Measurements from ENCODE around the gene RXFP4. TPM values are rescaled to one million over a fixed set of nuclear protein-coding genes. Genes with fewer than 3 reads are reported as not detected.

Gene RXFP4
- polyA plus RNA-seq, 5 donors, result 0.09 to 0.34 (median 0.22) TPM; not detected in 1

GRCh38 chr1:155960081-155960745 is 18.8 kb downstream of the RXFP4 start:
- DNase-seq, result no peak

DNA sequence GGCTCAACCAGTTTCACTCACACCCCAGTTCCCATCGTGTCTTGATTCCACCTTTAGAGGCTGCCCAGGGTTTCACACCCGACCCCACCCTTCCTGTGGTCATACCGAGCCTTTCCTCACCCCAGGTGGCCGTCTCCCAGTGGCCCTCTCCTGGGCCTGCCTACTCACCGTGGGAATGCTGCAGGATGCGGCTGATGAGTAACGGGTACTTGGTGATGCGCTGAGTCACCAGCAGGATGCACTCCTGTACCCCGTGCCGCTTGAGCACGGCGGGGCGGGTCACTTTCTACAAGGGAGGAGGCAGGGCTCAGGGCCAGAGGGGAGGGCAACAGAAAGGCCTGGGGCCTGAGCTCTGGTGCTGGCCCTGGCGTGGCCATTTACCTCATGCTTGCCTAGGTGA is 20.5 kb downstream of the RXFP4 start:
- no peak for DNase-seq

- DNase-seq, result no peak
These were observed 21.3 kb downstream of the RXFP4 start for GRCh38 chr1:155962599-155963211.

GRCh38 chr1:155964193-155964592 is 22.8 kb downstream of the RXFP4 start:
- DNase-seq, result no peak

- no peak for DNase-seq
These were observed 24.7 kb downstream of the RXFP4 start for GRCh38 chr1:155966135-155966534.

- DNase-seq, result no peak
These were observed 25.3 kb downstream of the RXFP4 start for GRCh38 chr1:155966750-155967149.

DNA sequence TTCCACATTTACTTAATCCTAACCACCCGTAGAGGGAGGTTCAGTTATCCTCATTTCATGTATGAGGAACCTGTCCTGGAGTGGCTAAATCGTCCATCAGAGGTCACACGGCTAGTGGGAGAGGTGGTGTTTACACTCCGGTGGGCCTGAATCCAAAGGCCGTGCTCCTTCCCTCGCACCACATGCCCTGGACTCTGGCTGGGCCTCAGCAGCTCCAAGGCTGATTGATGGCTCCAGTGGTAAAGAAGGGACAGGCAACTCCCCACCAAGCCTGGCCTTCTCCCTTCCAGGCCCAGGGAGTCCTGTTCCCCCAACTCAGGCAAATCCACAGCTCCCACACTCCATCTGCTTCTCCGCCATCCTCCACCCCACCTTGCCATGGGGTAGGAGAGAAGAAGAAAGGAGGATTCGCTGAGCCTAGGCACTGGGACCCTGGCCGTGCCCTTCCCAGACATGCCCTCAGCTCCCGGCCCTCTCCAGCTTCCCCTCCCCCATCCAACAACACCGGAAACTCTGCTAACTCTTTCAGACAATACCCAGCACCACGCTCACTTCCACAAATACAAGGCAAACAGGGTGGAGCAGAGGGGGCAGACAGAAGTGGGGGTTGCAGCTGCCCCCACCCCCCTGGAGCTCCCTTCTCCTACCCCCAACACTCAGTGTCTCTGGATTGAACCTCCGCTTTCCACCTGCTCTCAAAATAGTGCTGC is 26.1 kb downstream of the RXFP4 start:
- no peak for DNase-seq

DNA sequence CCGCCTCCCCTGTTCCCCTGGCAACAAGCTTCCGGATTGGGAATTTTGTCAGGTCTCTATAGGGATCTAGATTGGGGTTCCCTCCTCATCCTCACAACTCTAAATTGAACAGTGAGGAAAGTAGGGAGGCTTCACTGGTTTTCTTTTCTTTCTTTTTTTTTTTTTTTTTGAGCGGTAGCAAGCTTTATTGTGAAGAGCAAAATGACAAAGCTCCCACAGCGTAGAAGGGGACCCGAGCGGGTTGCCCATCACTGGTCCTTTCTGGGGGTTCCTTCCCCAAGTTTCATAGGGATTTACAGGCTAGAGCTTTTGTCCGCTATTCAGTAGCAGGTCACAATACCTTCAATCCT is 26.6 kb downstream of the RXFP4 start:
- no peak for DNase-seq

- peak; percentile 80 for DNase-seq
These were observed 27.2 kb downstream of the RXFP4 start for GRCh38 chr1:155968670-155969069.

DNA sequence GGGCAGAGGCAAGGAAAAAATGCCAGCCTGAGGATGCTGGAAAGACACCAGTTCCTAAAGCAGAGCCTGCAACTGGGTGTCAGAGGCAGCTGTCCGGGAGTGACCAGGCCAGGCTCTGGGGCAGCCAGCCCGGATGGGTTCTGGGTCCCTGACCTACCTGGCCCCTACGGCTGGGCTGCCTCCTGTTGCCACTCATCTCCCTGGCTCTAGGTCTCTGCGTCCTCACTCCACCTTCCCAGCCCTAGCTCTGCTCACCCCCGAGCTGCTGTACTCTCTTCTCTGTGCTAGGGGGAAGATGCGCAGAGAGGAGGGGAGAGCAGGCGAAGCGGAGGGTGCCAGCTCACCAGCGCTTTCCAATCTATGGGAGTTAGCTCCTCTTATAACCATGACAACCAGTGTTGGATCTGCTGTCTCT is 27.9 kb downstream of the RXFP4 start:
- no peak for DNase-seq

- no peak for DNase-seq
These were observed 29.2 kb downstream of the RXFP4 start for GRCh38 chr1:155970531-155971167.

GRCh38 chr1:155971910-155972809 is 30.7 kb downstream of the RXFP4 start:
- DNase-seq, result no peak

GRCh38 chr1:155973723-155974122 is 32.3 kb downstream of the RXFP4 start:
- no peak for DNase-seq

DNA sequence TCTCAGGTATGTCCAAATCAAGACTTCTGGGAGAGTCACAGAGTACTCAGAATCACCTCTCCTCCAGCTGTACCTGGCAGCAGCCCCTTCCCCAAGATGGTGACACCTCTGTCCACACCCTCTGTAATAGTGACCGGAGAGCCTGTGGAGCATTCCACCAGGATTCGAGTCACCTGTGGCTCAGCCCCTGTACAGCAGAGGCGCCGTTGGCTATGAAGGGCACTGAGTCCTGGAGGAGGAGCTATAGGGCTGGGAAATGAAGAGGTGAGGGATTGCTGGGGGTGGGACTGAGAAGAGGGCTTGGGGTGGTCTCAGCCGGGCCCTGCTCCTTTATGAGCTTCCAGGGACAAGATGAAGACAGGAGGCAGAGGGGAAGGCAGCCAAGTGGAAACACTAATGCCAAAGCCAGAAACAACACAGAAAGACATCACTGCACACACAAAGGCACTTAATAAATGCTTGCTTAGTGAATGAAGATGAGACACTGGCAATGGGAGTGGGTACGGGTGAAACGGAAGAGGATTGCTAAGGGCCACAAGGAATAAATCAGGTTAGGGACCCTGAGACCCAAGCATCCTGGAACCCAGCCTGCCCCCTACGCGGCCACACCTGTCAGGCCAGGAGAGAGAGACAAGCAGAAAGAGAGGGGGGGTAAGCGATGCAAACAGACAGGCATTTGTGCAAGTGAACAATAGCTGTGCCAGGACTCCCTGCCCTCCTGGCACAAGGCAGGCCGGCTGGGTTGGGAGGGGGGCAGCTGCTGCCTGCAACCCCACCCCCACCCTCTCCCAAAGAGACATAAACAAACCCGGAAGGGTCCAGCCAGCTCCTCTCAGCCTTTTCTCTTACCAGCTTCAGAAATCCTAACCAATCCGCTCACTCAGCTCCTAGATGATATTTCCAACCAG is 33.0 kb downstream of the RXFP4 start:
- DNase-seq, result no peak

DNA sequence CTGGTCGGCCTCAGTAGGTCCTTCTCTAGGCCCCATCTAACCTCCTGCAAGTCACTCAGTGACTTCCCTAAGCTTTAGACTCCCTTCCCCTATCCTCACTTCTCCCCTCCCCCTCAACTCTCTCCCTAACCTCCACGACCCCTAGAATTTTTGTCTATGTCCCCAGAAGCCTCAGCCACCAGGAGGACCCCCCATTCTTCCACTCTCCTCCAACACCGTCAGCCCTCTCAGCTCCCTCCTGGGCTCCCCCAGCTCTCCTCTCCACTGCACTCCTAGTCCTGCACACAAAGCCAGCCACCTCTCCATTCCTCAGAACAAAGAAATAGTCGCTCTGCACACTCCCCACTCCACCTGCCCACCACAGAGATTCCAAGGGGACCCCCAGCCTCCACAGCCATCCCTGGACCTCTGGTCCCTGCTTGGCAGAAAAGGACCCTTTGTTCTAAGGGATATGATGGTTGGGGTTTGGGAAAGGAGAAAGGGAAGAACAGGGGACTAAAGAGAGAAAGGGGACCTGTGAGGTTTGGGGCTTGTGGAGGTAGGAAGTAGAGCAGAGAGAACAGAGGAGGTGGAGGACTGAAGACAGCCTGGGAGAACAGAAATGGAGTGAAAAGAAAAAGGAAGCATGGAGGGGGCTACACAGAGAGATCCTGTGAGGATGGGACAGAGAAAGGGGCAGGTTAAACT is 34.1 kb downstream of the RXFP4 start:
- no peak for DNase-seq

DNA sequence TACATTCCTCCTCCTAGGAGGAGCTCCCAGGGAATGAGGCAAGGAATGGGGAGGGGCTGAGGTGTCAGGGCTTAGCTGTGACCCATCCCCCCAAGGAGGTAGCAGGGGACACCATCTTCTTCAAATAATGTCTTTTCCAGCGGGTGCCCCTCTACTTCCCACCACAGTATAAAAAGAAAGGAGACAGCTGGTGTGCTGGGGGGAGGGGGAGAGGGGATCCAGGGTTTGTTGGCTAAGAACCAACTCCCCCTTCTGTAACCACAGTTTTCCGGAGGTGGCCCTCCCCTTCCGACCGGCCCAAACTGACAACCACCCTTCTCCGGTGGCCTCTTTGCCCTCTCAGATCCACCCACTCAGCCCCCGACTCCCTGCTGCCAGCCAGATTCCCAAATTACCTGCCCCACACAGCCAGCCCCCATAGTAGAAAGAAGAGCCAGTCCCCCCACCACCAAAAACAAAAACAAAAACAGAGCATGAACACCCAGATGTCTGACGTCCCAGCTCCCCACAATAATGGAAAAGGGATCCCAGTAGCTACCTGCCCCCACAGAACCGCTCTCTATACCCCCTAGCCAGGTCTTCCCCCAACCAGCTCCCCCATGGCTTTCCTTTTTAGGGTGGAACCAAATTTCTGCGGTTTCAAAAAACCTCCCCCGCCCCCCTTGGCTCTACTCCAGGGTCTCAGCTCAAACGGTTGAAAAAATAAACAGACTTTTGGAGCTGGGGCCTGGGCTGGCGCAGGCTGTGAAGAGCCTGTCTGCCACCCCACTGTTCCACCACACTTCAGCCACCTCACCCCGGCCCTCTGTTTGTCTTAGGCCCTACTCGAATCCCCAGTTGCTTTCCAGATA is 34.8 kb downstream of the RXFP4 start:
- peak; percentile 86 for DNase-seq

DNA sequence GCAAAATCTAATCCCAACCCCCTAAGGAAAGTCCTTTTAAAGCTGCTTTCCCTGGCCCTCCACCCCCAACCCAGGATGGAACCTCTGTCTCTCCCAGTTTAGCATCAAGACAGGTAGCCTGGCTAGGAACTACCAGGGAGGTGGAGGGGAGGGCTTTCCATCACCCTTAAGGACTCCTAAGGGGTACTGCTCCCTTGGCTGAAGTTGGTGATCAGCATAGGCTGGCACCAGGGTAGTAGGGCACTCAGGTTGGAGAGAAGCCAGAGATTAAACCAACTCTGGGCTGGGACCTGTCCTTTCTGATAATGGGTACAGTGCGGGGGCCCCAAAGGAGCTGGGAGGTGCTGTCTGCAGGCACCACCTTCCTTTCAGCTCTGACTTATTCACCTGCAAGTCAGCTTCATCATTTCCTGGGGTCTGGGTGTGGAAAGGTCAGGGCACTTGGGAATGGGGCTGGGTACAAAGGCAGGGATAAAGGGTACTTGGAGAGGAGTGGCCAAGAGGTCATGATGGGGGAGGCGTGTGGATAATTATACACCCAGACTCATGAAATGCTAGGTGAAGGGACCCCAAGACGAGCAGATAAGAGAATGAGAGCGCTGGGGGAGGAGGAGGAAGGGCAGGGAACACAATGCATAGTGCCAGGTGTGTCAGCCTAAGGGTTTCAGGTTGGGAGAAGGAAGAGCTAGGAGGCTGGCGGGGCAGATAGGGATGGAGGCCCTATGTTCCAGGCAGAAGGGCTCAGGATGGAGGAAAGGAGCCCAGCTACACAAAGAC is 35.7 kb downstream of the RXFP4 start:
- no peak for DNase-seq

DNA sequence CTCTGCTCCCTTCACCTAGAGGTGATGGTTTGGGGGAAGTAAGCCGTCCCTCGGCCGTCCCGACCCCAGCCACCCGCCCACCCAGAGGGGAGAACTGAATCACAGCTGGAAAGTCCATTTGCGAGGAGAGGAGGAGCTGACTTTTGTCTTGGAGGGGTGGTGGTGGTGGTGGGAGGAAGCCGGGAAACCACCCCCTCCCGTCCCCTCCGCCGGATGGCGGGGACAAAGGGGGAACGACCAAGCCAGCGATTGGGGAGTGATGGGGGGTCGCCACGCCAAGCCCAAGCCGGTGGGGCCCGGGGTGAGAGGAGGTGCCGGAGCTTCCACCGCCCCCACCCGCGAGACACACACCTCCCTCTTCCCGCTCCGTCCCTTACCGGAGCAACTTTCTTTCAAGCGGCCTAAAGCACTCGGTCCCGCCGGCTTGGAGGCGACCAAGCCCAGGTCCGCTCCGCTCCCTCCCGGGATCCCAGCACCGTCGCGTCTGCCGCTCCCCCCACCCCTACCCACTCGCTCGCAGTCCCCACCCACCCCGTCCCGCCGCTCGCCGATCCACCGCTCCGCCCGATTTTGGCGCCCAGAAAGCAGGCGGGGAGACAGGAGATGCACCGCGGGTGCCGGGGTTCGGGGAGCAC is 36.4 kb downstream of the RXFP4 start:
- peak in 1 of 2 donors; percentile 70 for DNase-seq

All from right lung (tissue), 5 donors.